Measurements from ENCODE around the gene DEPP1.

GRCh38 chr10:44998146-44998631 is 19.6 kb upstream of the DEPP1 start:
- TF ChIP-seq FOS (IDR thresholded peaks at IDR 0.05; ENCODE audit: low read depth, low read length) (no peak), CTCF (conservative IDR thresholded peaks at IDR 0.05; ENCODE audit: low read depth, low read length) (no peak), MAZ (IDR thresholded peaks at IDR 0.05; ENCODE audit: borderline replicate concordance, low read depth, low read length) (no peak), ELK1 (IDR thresholded peaks at IDR 0.05; ENCODE audit: borderline replicate concordance, low read depth, low read length) (no peak)

Measured in IMR-90 (cell line).